ENCODE data around the gene BEND6. TPM values are rescaled to one million over a fixed set of nuclear protein-coding genes. Genes with fewer than 3 reads are reported as not detected.

The BEND6 gene
- total and polyA plus RNA-seq, 2 of the 8 experiments (the other 6 are each of a cell fraction or from before 2014, with no cell fraction given) = 0.71 to 2.1 TPM

GRCh38 chr6:56988145-56988544 lies 33.2 kb downstream of the BEND6 start:
- Histone ChIP-seq H3K23me2 (ENCODE audit: low read depth, low read length) (no peaks in the 10 kb centered on the region), H2BK20ac (ENCODE audit: low read length) (no peak overlapping the region), H2BK12ac (ENCODE audit: low read depth, low read length) (no peak overlapping the region), H3K36me3 (ENCODE audit: control insufficient read depth in 2 of 4, insufficient read depth in 4 of 4, low read length in 3 of 4) (no peaks in the 10 kb centered on the region), H4K91ac (replicated peaks; ENCODE audit: insufficient read length, low read length) (no peak overlapping the region), H3K27me3 (replicated peaks in 1 of 4; ENCODE audit: control insufficient read depth in 3 of 4, extremely low read depth in 1 of 4, insufficient read depth in 3 of 4, low read length in 3 of 4) (no peaks in the 10 kb centered on the region), H4K8ac (ENCODE audit: extremely low read depth, insufficient read depth, low read length) (no peak overlapping the region), H3K18ac (ENCODE audit: extremely low read depth, low read length) (no peak overlapping the region), H2BK5ac (ENCODE audit: low read depth, low read length) (no peak overlapping the region), H3K27ac (ENCODE audit: low read depth, low read length) (no peak overlapping the region), H3K4ac (replicated peaks; ENCODE audit: insufficient read length, low read depth, low read length) (no peak overlapping the region), H3K4me2 (ENCODE audit: insufficient read depth in 1 of 2, low read depth in 2 of 2, low read length in 2 of 2) (no peak overlapping the region), H3K9ac (replicated peaks in 1 of 4; ENCODE audit: extremely low read depth in 1 of 4, low read depth in 3 of 4, low read length in 3 of 4) (no peak overlapping the region), H3K79me1 (ENCODE audit: low read depth, low read length) (no peaks in the 10 kb centered on the region), H3K4me1 (replicated peaks in 1 of 4; ENCODE audit: control insufficient read depth in 3 of 4, insufficient read depth in 4 of 4, low read length in 3 of 4) (no peaks in the 10 kb centered on the region), H3K9me3 (ENCODE audit: insufficient read depth in 2 of 2, low read depth in 1 of 2, low read length in 1 of 2) (no peaks in the 10 kb centered on the region), H4K20me1 (replicated peaks in 1 of 2; ENCODE audit: control insufficient read depth in 1 of 2, insufficient read depth in 2 of 2, low read length in 2 of 2) (no peaks in the 10 kb centered on the region), H3K14ac (ENCODE audit: insufficient read length) (no peak overlapping the region), H2BK15ac (ENCODE audit: low read length) (no peak overlapping the region), H2AFZ (ENCODE audit: low read length) (no peak overlapping the region), H3K4me3 (ENCODE audit: extremely low read depth in 1 of 4, insufficient read depth in 2 of 4, low read depth in 3 of 4, low read length in 4 of 4) (no peak overlapping the region), H4K5ac (ENCODE audit: insufficient read length, low read depth, low read length) (no peak overlapping the region), H3K79me2 (ENCODE audit: control insufficient read depth in 1 of 2, insufficient read depth in 2 of 2, low read length in 2 of 2) (no peaks in the 10 kb centered on the region), H2AK5ac (ENCODE audit: low read depth, low read length) (no peak overlapping the region), H2BK120ac (replicated peaks; ENCODE audit: low read depth, low read length) (no peak overlapping the region), H3K56ac (replicated peaks; ENCODE audit: insufficient read length, low read depth, low read length) (no peak overlapping the region), H3K23ac (ENCODE audit: insufficient read length) (no peak overlapping the region)
- ChIA-PET POLR2A (ENCODE audit: partially characterized antibody) (interaction anchor here (1.5 kb wide), 1 partner anchor 15 kb away, joined by 3 read pairs; no protein-coding TSS in a partner anchor), CTCF (ENCODE audit: partially characterized antibody) (no interaction called here)
- 82 to 100% methylated on average over 1 to 10 of the region's 10 CpGs for WGBS, 2 experiments (ENCODE audit: extremely low coverage in 1 of 2, insufficient coverage in 1 of 2, insufficient read length in 1 of 2, insufficient replicate concordance in 2 of 2, low coverage in 1 of 2, low lambda C conversion rate in 2 of 2, missing lambda C conversion rate in 1 of 2)
- FAIRE-seq = no peak
- TF ChIP-seq RBBP5 (IDR thresholded peaks at IDR 0.05; ENCODE audit: borderline replicate concordance, low read depth, low read length) (no peak), EZH2 (IDR thresholded peaks at IDR 0.05; ENCODE audit: low read depth, low read length, severe bottlenecking) (no peak), BRCA1 (IDR thresholded peaks at IDR 0.05; ENCODE audit: low read depth, low read length) (no peak), EGR1 (IDR thresholded peaks at IDR 0.05; ENCODE audit: borderline replicate concordance, low read depth, low read length) (no peak), CHD1 (IDR thresholded peaks at IDR 0.05; ENCODE audit: low read depth, low read length) (no peak), SP1 (IDR thresholded peaks at IDR 0.05; ENCODE audit: low read depth, low read length) (no peak)
- DNase-seq (ENCODE audit: low read depth in 1 of 2, low spot score in 2 of 2) = no peak
